Raji (cell line): ENCODE data around the gene ADCY9.

Source experiments
- POLR2A ChIP-seq: IDR thresholded peaks from 2 replicates; pipeline ENCODE4 v1.6.1; 2011; ENCODE audit warnings: low read depth, low read length, control low read depth; ENCODE audit not compliant: insufficient read depth

Gene ADCY9

GRCh38 chr16:3951861-3952736 is 164.1 kb downstream of the ADCY9 start:
- no peak for TF ChIP-seq POLR2A

- TF ChIP-seq POLR2A, result no peak
These were observed 165.7 kb downstream of the ADCY9 start for GRCh38 chr16:3950343-3951193.

- no peak for TF ChIP-seq POLR2A
These were observed 166.3 kb downstream of the ADCY9 start for GRCh38 chr16:3949946-3950342.

GRCh38 chr16:3949287-3949686 is 167.0 kb downstream of the ADCY9 start:
- no peak for TF ChIP-seq POLR2A

- no peak for TF ChIP-seq POLR2A
These were observed 167.8 kb downstream of the ADCY9 start for GRCh38 chr16:3948378-3948995.

- no peak for TF ChIP-seq POLR2A
These were observed 169.6 kb downstream of the ADCY9 start for GRCh38 chr16:3946604-3947180.

GRCh38 chr16:3945751-3946603 is 170.3 kb downstream of the ADCY9 start:
- no peak for TF ChIP-seq POLR2A

- no peak for TF ChIP-seq POLR2A
These were observed 177.2 kb downstream of the ADCY9 start for GRCh38 chr16:3938843-3939624.

- TF ChIP-seq POLR2A, result no peak
These were observed 177.8 kb downstream of the ADCY9 start for GRCh38 chr16:3938471-3938842.

- TF ChIP-seq POLR2A, result no peak
These were observed 179.0 kb downstream of the ADCY9 start for GRCh38 chr16:3937066-3937875.

GRCh38 chr16:3935921-3936320 is 180.3 kb downstream of the ADCY9 start:
- TF ChIP-seq POLR2A, result no peak

- no peak for TF ChIP-seq POLR2A
These were observed 181.6 kb downstream of the ADCY9 start for GRCh38 chr16:3934491-3935181.

GRCh38 chr16:3924763-3925162 is 191.5 kb downstream of the ADCY9 start:
- TF ChIP-seq POLR2A, result no peak

GRCh38 chr16:3922241-3922640 is 194.0 kb downstream of the ADCY9 start:
- TF ChIP-seq POLR2A, result no peak
